Nucleus accumbens (tissue), 56 donors: Measurements from ENCODE around the gene COL4A1.

Source experiments
- DNase-seq, 56 donors: peaks; one replicate each; lab custom pipeline; 2025; lab: John Stamatoyannopoulos, UW

The COL4A1 gene

GRCh38 chr13:110182003-110182402, 125.0 kb downstream of the COL4A1 start:
- no peak for DNase-seq

- DNase-seq, result no peak
Measured at GRCh38 chr13:110179857-110180147, 127.2 kb downstream of the COL4A1 start.

GRCh38 chr13:110179116-110179856, 127.7 kb downstream of the COL4A1 start:
- no peak for DNase-seq

GRCh38 chr13:110177790-110178189, 129.2 kb downstream of the COL4A1 start:
- DNase-seq, result no peak

- DNase-seq, result no peak
Measured at GRCh38 chr13:110176431-110176830, 130.5 kb downstream of the COL4A1 start.

GRCh38 chr13:110173247-110173818, 133.6 kb downstream of the COL4A1 start:
- no peak for DNase-seq

- no peak for DNase-seq
Measured at GRCh38 chr13:110170882-110171281, 136.1 kb downstream of the COL4A1 start.

- DNase-seq, result no peak
Measured at GRCh38 chr13:110170020-110170790, 136.8 kb downstream of the COL4A1 start.

- DNase-seq, result no peak
Measured at GRCh38 chr13:110168999-110169933, 137.7 kb downstream of the COL4A1 start.

GRCh38 chr13:110166598-110166997, 140.4 kb downstream of the COL4A1 start:
- no peak for DNase-seq

- no peak for DNase-seq
Measured at GRCh38 chr13:110164706-110165105, 142.3 kb downstream of the COL4A1 start.

- no peak for DNase-seq
Measured at GRCh38 chr13:110162866-110163658, 143.9 kb downstream of the COL4A1 start.

GRCh38 chr13:110162053-110162452, 144.9 kb downstream of the COL4A1 start:
- no peak for DNase-seq

- no peak for DNase-seq
Measured at GRCh38 chr13:110161112-110161882, 145.7 kb downstream of the COL4A1 start.

GRCh38 chr13:110158226-110158625, 148.7 kb downstream of the COL4A1 start:
- no peak for DNase-seq

- no peak for DNase-seq
Measured at GRCh38 chr13:110157718-110158117, 149.2 kb downstream of the COL4A1 start.

GRCh38 chr13:110156301-110157049, 150.5 kb downstream of the COL4A1 start:
- no peak for DNase-seq

- no peak for DNase-seq
Measured at GRCh38 chr13:110155072-110155471, 151.9 kb downstream of the COL4A1 start.
